Spleen (tissue), 7 donors: ENCODE results near the gene COL27A1.

Experiments
- CTCF ChIP-seq, 11 experiments: fragments of 200-600 bp in 7 of 11; fragments of 450-650 bp in 4 of 11; sonication (generic) in 4 of 11; IDR thresholded peaks in 8 of 11; conservative IDR thresholded peaks in 3 of 11; 1 replicate in 7 of 11; 2 replicates in 4 of 11; pipeline versions ENCODE4 v1.4.0 to v1.8.0; 2016 to 2021; ENCODE audit warnings: antibody characterized with exemption in 11 of 11, inconsistent platforms in 4 of 11, mild to moderate bottlenecking in 1 of 11
- POLR2A ChIP-seq, 3 donors: fragments of 450-650 bp; IDR thresholded peaks; one replicate each; pipeline ENCODE4 v1.5.1; 2017; ENCODE audit warnings: antibody characterized with exemption in 3 of 3, mild to moderate bottlenecking in 1 of 3
- POLR2AphosphoS5 ChIP-seq, 3 donors: sonication (generic); formaldehyde crosslinking; IDR thresholded peaks; one replicate each; pipeline ENCODE4 v1.5.1; 2017; ENCODE audit warnings: antibody characterized with exemption in 3 of 3
- donor health status: DM: no; HTN: no; CAD: no; lungs with moderate emphysema.
- donor health status: DM: no; HTN: no; CAD: no.
- donor health status: DM: no; HTN: no; CAD: no.

- TF ChIP-seq CTCF (IDR thresholded peaks at IDR 0.05 in 8 of 11, conservative IDR thresholded peaks at IDR 0.05 in 3 of 11), result no peak
- no peak for TF ChIP-seq POLR2A (IDR thresholded peaks at IDR 0.05)
- no peak for TF ChIP-seq POLR2AphosphoS5 (IDR thresholded peaks at IDR 0.05)
Measured at GRCh38 chr9:114303571-114303970, 148.2 kb downstream of the COL27A1 start.
